Measurements from ENCODE around the gene LCLAT1. TPM values are rescaled to one million over a fixed set of nuclear protein-coding genes. Genes with fewer than 3 reads are reported as not detected.

Gene LCLAT1
- total and polyA plus RNA-seq, 4 donors: 2.4 to 14.6 (median 10.7) TPM

- Histone ChIP-seq H3K4me1 (ENCODE audit: control insufficient read depth in 4 of 4, insufficient read depth in 4 of 4, low read length in 3 of 4) (no peaks in the 10 kb centered on the region), H3K4me3 (ENCODE audit: low read depth in 1 of 3, low read length in 3 of 3) (no peak overlapping the region), H3K9ac (ENCODE audit: low read depth in 1 of 2, low read length in 2 of 2) (no peak overlapping the region), H3K36me3 (ENCODE audit: control insufficient read depth in 4 of 4, insufficient read depth in 3 of 4, low read depth in 1 of 4, low read length in 3 of 4) (peaks cover 0 to 2% (median 0%) of the 10 kb centered on the region in 4 donors), H3K27ac (ENCODE audit: low read depth in 1 of 2, low read length in 2 of 2) (no peak overlapping the region), H3K9me3 (ENCODE audit: control insufficient read depth in 4 of 4, low read length in 3 of 4) (no peaks in the 10 kb centered on the region), H3K27me3 (ENCODE audit: control insufficient read depth in 4 of 4, insufficient read depth in 4 of 4, low read length in 3 of 4) (no peaks in the 10 kb centered on the region)
- no peak for DNase-seq (ENCODE audit: low spot score)
- WGBS: 47% methylated on average over 2 of the region's 2 CpGs
- TF ChIP-seq RXRA (IDR thresholded peaks at IDR 0.05) (no peak), FOXA2 (IDR thresholded peaks at IDR 0.05) (no peak), YY1 (IDR thresholded peaks at IDR 0.05) (no peak), REST (IDR thresholded peaks at IDR 0.05) (no peak), HNF4A (conservative IDR thresholded peaks at IDR 0.05) (no peak), SP1 (IDR thresholded peaks at IDR 0.05) (no peak), NR2F2 (IDR thresholded peaks at IDR 0.05) (no peak), JUND (IDR thresholded peaks at IDR 0.05) (no peak)
Observed at GRCh38 chr2:30527859-30528258, 80.8 kb downstream of the LCLAT1 start.

DNA sequence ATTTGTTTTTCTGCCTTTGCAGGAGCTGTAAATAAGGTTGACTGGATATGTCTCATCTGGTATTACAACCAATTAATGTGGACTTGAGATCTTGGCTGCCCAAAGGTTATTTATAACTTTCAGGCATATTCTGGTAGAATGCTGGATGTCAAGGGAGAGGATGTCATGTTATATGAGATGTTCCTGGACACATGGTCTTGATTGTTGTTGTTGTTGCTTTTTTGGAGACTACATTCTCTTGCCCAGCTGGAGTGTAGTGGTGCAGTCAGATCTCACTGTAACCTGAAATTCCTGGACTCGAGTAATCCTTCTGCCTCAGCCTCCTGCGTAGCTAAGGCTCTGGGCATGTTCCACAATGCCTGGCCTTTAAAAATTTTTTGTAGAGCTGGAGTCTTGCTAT is 83.3 kb downstream of the LCLAT1 start:
- no peak for TF ChIP-seq RXRA (IDR thresholded peaks at IDR 0.05)
- TF ChIP-seq YY1 (IDR thresholded peaks at IDR 0.05): no peak
- no peak for TF ChIP-seq SP1 (IDR thresholded peaks at IDR 0.05)
- no peak for TF ChIP-seq GABPA (IDR thresholded peaks at IDR 0.05 in 1 of 2, conservative IDR thresholded peaks at IDR 0.05 in 1 of 2)
- TF ChIP-seq JUND (IDR thresholded peaks at IDR 0.05): no peak
- no peak for TF ChIP-seq REST (IDR thresholded peaks at IDR 0.05)
- no peak for TF ChIP-seq NR2F2 (IDR thresholded peaks at IDR 0.05)
- TF ChIP-seq FOXA1 (IDR thresholded peaks at IDR 0.05): no peak
- no peak for TF ChIP-seq ATF3 (IDR thresholded peaks at IDR 0.05)
- TF ChIP-seq TAF1 (conservative IDR thresholded peaks at IDR 0.05): no peak
- no peak for TF ChIP-seq FOXA2 (IDR thresholded peaks at IDR 0.05)
- TF ChIP-seq, protein P1, sequence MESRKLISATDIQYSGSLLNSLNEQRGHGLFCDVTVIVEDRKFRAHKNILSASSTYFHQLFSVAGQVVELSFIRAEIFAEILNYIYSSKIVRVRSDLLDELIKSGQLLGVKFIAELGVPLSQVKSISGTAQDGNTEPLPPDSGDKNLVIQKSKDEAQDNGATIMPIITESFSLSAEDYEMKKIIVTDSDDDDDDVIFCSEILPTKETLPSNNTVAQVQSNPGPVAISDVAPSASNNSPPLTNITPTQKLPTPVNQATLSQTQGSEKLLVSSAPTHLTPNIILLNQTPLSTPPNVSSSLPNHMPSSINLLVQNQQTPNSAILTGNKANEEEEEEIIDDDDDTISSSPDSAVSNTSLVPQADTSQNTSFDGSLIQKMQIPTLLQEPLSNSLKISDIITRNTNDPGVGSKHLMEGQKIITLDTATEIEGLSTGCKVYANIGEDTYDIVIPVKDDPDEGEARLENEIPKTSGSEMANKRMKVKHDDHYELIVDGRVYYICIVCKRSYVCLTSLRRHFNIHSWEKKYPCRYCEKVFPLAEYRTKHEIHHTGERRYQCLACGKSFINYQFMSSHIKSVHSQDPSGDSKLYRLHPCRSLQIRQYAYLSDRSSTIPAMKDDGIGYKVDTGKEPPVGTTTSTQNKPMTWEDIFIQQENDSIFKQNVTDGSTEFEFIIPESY (IDR thresholded peaks at IDR 0.05): no peak
- no peak for TF ChIP-seq HNF4G (IDR thresholded peaks at IDR 0.05)
- TF ChIP-seq, protein P2, sequence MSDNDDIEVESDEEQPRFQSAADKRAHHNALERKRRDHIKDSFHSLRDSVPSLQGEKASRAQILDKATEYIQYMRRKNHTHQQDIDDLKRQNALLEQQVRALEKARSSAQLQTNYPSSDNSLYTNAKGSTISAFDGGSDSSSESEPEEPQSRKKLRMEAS (IDR thresholded peaks at IDR 0.05): no peak
- no peak for TF ChIP-seq RAD21 (IDR thresholded peaks at IDR 0.05)
- TF ChIP-seq HNF4A (conservative IDR thresholded peaks at IDR 0.05): no peak
- TF ChIP-seq EGR1 (IDR thresholded peaks at IDR 0.05; ENCODE audit: low read depth in 2 of 2): no peak
- WGBS: 96% methylated on average over 2 of the region's 2 CpGs

More for the DNA sequence above, 83.3 kb downstream of the LCLAT1 start:
- H3K9ac ChIP-seq (ENCODE audit: low read depth in 1 of 2, low read length in 2 of 2): no peak overlapping the region
- H3K27me3 ChIP-seq (ENCODE audit: control insufficient read depth in 4 of 4, insufficient read depth in 4 of 4, low read length in 3 of 4): no peaks in the 10 kb centered on the region
- no peak for DNase-seq (ENCODE audit: low spot score)
- H3K36me3 ChIP-seq (ENCODE audit: control insufficient read depth in 4 of 4, insufficient read depth in 3 of 4, low read depth in 1 of 4, low read length in 3 of 4): peaks cover 0 to 4% (median 2%) of the 10 kb centered on the region in 4 donors
- peaks cover 0 to 2% (median 0%) of the 10 kb centered on the region in 4 donors for H3K9me3 ChIP-seq (ENCODE audit: control insufficient read depth in 4 of 4, low read length in 3 of 4)
- H3K27ac ChIP-seq (ENCODE audit: low read depth in 1 of 2, low read length in 2 of 2): no peak overlapping the region
- H3K4me1 ChIP-seq (ENCODE audit: control insufficient read depth in 4 of 4, insufficient read depth in 4 of 4, low read length in 3 of 4): no peaks in the 10 kb centered on the region
- no peak overlapping the region for H3K4me3 ChIP-seq (ENCODE audit: low read depth in 1 of 3, low read length in 3 of 3)
